AG04449 (cell line): ENCODE results near the gene CRYM.
"Not testable (repeated sequence)": the region's sequence is repeated elsewhere in the genome, so short reads cannot be mapped to it uniquely, and the experiment has no call there.

Experiments
- CTCF ChIA-PET: fragments of 350-600 bp; formaldehyde crosslinking; extraction: SDS; loops from one replicate; lab custom pipeline; 2021; ENCODE audit warnings: antibody characterized with exemption; lab: Yijun Ruan, JAX
- POLR2A ChIA-PET: fragments of 400-600, 350-600 bp; formaldehyde crosslinking; extraction: SDS; loops from one replicate; lab custom pipeline; 2020; ENCODE audit warnings: antibody characterized with exemption, inconsistent platforms; lab: Yijun Ruan, JAX
- DNase-seq: peaks from one replicate; pipeline ENCODE4 v3.0.0-alpha.2; 2010; ENCODE audit warnings: low read depth, low spot score
- H3K4me3 ChIP-seq: 2 replicates; pipeline ENCODE4 v1.5.1; 2011; ENCODE audit warnings: low read depth, mild to moderate bottlenecking, control low read depth, low read length
- CTCF ChIP-seq: IDR thresholded peaks from one replicate; pipeline ENCODE4 v1.5.1; 2011; ENCODE audit warnings: mild to moderate bottlenecking, moderate library complexity, low read length, control low read depth, inconsistent platforms; ENCODE audit not compliant: insufficient read depth; ENCODE audit errors: missing control alignments

CRYM gene

GRCh38 chr16:21275529-21275928, 2.6 kb downstream of the CRYM start:
- ChIA-PET POLR2A (no interaction called here), CTCF (interaction anchor here (1.3 to 6.6 kb wide), 5 partner anchors 9 to 118 kb away, joined by 5 to 44 read pairs (median 37); partner anchors contain the start of gene LDAF1)
- no peak overlapping the region for H3K4me3 ChIP-seq
- DNase-seq, result no peak
- TF ChIP-seq CTCF, result no peak

GRCh38 chr16:21274172-21274726, 3.8 kb downstream of the CRYM start:
- TF ChIP-seq CTCF, result no peak
- no peak overlapping the region for H3K4me3 ChIP-seq
- ChIA-PET CTCF (interaction anchor here (1.1 to 6.6 kb wide), 3 partner anchors 12 to 117 kb away, joined by 3 to 39 read pairs (median 6); partner anchors contain the start of gene LDAF1), POLR2A (no interaction called here)
- no peak for DNase-seq

- CTCF ChIA-PET, result interaction anchor here (1.0 to 1.3 kb wide), 2 partner anchors 10 to 11 kb away, joined by 3 to 5 read pairs; no protein-coding TSS in a partner anchor
- H3K4me3 ChIP-seq, POLR2A ChIA-PET, DNase-seq: not testable (repeated sequence)
These were observed 5.3 kb downstream of the CRYM start for GRCh38 chr16:21272763-21273162.

- no peak for TF ChIP-seq CTCF
- ChIA-PET POLR2A (no interaction called here), CTCF (no interaction called here)
- no peak overlapping the region for H3K4me3 ChIP-seq
- DNase-seq, result no peak
These were observed 5.8 kb downstream of the CRYM start for GRCh38 chr16:21272253-21272652.

- DNase-seq, result no peak
- ChIA-PET POLR2A (interaction anchor here (0.7 kb wide), 1 partner anchor 104 kb away, joined by 4 read pairs; no protein-coding TSS in a partner anchor), CTCF (interaction anchor here (6.4 kb wide), 1 partner anchor 9 kb away, joined by 37 read pairs; the partner anchor contains the start of gene CRYM)
- no peak overlapping the region for H3K4me3 ChIP-seq
- no peak for TF ChIP-seq CTCF
These were observed 9.9 kb downstream of the CRYM start for GRCh38 chr16:21268236-21268635.

- ChIA-PET POLR2A (no interaction called here), CTCF (interaction anchor here (6.4 kb wide), 1 partner anchor 10 kb away, joined by 37 read pairs; the partner anchor contains the start of gene CRYM)
- H3K4me3 ChIP-seq, result no peak overlapping the region
- no peak for TF ChIP-seq CTCF
- no peak for DNase-seq
These were observed 10.8 kb downstream of the CRYM start for GRCh38 chr16:21267298-21267697.
